Tibial nerve (tissue), 4 donors: ENCODE data around the gene EFCAB8. TPM values are rescaled to one million over a fixed set of nuclear protein-coding genes. Genes with fewer than 3 reads are reported as not detected.

Experiments
- DNase-seq, 2 donors: peaks; one replicate each; pipeline ENCODE4 v3.0.0-alpha.2; 2019; ENCODE audit warnings: low spot score in 2 of 2
- H3K27ac ChIP-seq, 4 donors: fragments of 200-600 bp; sonication (generic) in 3 of 4; one replicate each; pipeline ENCODE4 v1.5.1; 2017 to 2019; ENCODE audit warnings: mild to moderate bottlenecking in 1 of 4
- H3K27me3 ChIP-seq, 2 donors: fragments of 200-600 bp; sonication (generic) in 1 of 2; one replicate each; pipeline versions ENCODE4 v1.5.1 to v1.6.0; 2017 to 2019
- H3K36me3 ChIP-seq, 3 donors: fragments of 200-600 bp; sonication (generic); one replicate each; pipeline ENCODE4 v1.5.1; 2018 to 2019
- H3K4me1 ChIP-seq, 4 donors: fragments of 200-600 bp; sonication (generic) in 3 of 4; one replicate each; pipeline ENCODE4 v1.5.1; 2017 to 2019
- H3K4me3 ChIP-seq, 4 donors: fragments of 200-600 bp; sonication (generic) in 3 of 4; one replicate each; pipeline ENCODE4 v1.5.1; 2017 to 2019; ENCODE audit warnings: mild to moderate bottlenecking in 1 of 4, moderate library complexity in 1 of 4
- H3K9me3 ChIP-seq, 4 donors: fragments of 200-600 bp; sonication (generic) in 3 of 4; one replicate each; pipeline ENCODE4 v1.5.1; 2017 to 2019
- EP300 ChIP-seq, 2 donors: sonication (generic); formaldehyde crosslinking; IDR thresholded peaks; one replicate each; pipeline ENCODE4 v1.6.1; 2017; ENCODE audit warnings: antibody characterized with exemption in 2 of 2, mild to moderate bottlenecking in 1 of 2
- POLR2A ChIP-seq, 2 donors: fragments of 450-650 bp; IDR thresholded peaks; one replicate each; pipeline ENCODE4 v1.6.1; 2017; ENCODE audit warnings: antibody characterized with exemption in 2 of 2, mild to moderate bottlenecking in 2 of 2, moderate library complexity in 2 of 2
- WGBS, 2 donors: methylation state at CpG; one replicate each; pipeline ENCODE4 v1.1.5; 2018; 5-methylcytosine and 5-hydroxymethylcytosine counted together
- total RNA-seq, 4 donors: library from RNA; depleted of rRNA; stranded (reverse); fragments of >200 nt; gene quantifications; one replicate each; pipeline ENCODE4 v1.1.0, GENCODE V29; 2016
- TF ChIP-seq, protein P1 (sequence below), 5 experiments: fragments of 200-600 bp in 3 of 5; fragments of 450-650 bp in 2 of 5; sonication (generic) in 3 of 5; IDR thresholded peaks; one replicate each; pipeline ENCODE4 v1.5.1; 2016 to 2019; ENCODE audit warnings: antibody characterized with exemption in 5 of 5, mild to moderate bottlenecking in 3 of 5, moderate library complexity in 2 of 5

The EFCAB8 gene
- total RNA-seq, 4 donors from 2014 or later: 0.30 to 0.87 TPM; not detected in 2

DNA sequence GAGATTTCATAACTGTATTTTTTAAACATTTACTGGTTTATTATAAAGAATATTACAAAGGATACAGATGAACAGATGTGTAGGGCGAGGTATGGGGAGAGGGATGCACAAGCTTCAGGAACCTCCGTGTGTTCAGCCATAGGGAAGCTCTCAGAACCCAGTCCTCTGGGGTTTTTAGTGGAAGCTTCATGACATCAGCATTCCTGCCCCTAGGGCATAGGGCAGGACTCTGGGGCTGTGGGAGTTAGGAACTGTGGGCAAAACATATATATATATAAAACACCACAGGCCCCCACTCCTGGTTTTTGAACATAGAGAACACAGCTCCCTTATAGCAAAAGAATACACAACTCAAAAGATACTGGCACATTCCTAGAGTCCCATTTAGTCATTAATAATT is 21.9 kb downstream of the EFCAB8 start:
- Histone ChIP-seq H3K9me3 (no peaks in the 10 kb centered on the region), H3K4me1 (no peaks in the 10 kb centered on the region), H3K27ac (no peak overlapping the region), H3K27me3 (no peaks in the 10 kb centered on the region), H3K4me3 (no peak overlapping the region), H3K36me3 (no peaks in the 10 kb centered on the region)
- DNase-seq: no peak
- TF ChIP-seq, protein P1, sequence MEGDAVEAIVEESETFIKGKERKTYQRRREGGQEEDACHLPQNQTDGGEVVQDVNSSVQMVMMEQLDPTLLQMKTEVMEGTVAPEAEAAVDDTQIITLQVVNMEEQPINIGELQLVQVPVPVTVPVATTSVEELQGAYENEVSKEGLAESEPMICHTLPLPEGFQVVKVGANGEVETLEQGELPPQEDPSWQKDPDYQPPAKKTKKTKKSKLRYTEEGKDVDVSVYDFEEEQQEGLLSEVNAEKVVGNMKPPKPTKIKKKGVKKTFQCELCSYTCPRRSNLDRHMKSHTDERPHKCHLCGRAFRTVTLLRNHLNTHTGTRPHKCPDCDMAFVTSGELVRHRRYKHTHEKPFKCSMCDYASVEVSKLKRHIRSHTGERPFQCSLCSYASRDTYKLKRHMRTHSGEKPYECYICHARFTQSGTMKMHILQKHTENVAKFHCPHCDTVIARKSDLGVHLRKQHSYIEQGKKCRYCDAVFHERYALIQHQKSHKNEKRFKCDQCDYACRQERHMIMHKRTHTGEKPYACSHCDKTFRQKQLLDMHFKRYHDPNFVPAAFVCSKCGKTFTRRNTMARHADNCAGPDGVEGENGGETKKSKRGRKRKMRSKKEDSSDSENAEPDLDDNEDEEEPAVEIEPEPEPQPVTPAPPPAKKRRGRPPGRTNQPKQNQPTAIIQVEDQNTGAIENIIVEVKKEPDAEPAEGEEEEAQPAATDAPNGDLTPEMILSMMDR (IDR thresholded peaks at IDR 0.05): no peak
- TF ChIP-seq EP300 (IDR thresholded peaks at IDR 0.05) (no peak), POLR2A (IDR thresholded peaks at IDR 0.05) (no peak)
- WGBS, 2 donors: 72 to 77% methylated on average over 2 of the region's 2 CpGs

DNA sequence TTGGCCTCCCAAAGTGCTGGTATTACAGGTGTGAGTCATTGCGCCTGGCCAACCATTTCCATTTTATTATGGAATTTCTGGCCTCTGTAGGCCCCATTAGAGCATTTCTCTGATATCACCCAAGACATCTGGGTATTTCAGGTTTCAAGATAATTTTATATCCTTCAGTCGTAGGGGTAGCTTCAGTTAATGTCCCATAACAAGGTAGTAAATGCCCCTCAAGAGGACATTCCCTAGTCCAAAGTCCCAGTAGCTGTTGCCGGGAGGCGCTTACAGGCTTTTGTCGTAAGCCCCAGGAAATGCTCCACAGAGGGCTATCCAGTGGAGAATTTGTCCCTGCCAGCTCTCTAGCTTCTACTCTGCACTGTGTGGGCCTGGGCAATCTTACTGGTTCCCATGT is 24.4 kb downstream of the EFCAB8 start:
- no peak overlapping the region for H3K4me3 ChIP-seq
- WGBS, 2 donors: 70 to 87% methylated on average over 5 of the region's 5 CpGs

DNA sequence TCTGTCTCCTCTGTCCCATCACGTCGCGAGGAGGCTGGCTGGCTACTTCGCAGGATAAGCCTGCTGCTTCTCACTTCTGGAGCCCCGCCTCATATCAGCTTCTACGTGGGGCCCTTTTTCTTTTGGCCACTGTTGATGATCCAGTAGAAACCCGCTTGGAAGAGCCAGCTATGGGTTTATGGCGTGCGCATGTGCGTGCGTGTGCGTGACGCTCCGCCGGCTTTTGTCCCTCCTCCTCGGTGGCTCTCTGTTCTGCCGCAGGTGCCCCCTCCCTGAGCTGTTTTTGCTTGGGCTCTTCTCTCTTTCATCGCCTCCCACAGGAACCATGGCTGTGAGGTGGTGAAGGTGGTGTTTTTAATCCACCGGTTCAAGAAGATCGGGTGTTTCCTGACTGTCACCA is 26.5 kb downstream of the EFCAB8 start:
- no peaks in the 10 kb centered on the region for H3K4me1 ChIP-seq
- no peaks in the 10 kb centered on the region for H3K27me3 ChIP-seq
- H3K4me3 ChIP-seq: no peak overlapping the region
- H3K36me3 ChIP-seq: no peaks in the 10 kb centered on the region
- TF ChIP-seq EP300 (IDR thresholded peaks at IDR 0.05): no peak
- TF ChIP-seq, protein P1 (IDR thresholded peaks at IDR 0.05): no peak
- no peak overlapping the region for H3K27ac ChIP-seq
- no peaks in the 10 kb centered on the region for H3K9me3 ChIP-seq
- no peak for DNase-seq
- WGBS, 2 donors: 85 to 86% methylated on average over 20 of the region's 20 CpGs

More for the DNA sequence above, 24.4 kb downstream of the EFCAB8 start:
- TF ChIP-seq POLR2A (IDR thresholded peaks at IDR 0.05): no peak
- TF ChIP-seq, protein P1 (IDR thresholded peaks at IDR 0.05): no peak
- TF ChIP-seq EP300 (IDR thresholded peaks at IDR 0.05): no peak
- Histone ChIP-seq H3K36me3 (no peaks in the 10 kb centered on the region), H3K27ac (no peak overlapping the region), H3K27me3 (no peaks in the 10 kb centered on the region), H3K9me3 (no peaks in the 10 kb centered on the region), H3K4me1 (no peaks in the 10 kb centered on the region)
- no peak for DNase-seq

GRCh38 chr20:32885952-32886351 is 27.2 kb downstream of the EFCAB8 start:
- no peaks in the 10 kb centered on the region for H3K4me1 ChIP-seq
- H3K27me3 ChIP-seq: no peaks in the 10 kb centered on the region
- no peaks in the 10 kb centered on the region for H3K36me3 ChIP-seq
- WGBS, 2 donors: 92 to 94% methylated on average over 4 of the region's 4 CpGs
- H3K4me3 ChIP-seq: no peak overlapping the region
- H3K27ac ChIP-seq: no peak overlapping the region
- H3K9me3 ChIP-seq: no peaks in the 10 kb centered on the region
- TF ChIP-seq POLR2A (IDR thresholded peaks at IDR 0.05) (no peak), EP300 (IDR thresholded peaks at IDR 0.05) (no peak)
- TF ChIP-seq, protein P1 (IDR thresholded peaks at IDR 0.05): no peak
- no peak for DNase-seq

DNA sequence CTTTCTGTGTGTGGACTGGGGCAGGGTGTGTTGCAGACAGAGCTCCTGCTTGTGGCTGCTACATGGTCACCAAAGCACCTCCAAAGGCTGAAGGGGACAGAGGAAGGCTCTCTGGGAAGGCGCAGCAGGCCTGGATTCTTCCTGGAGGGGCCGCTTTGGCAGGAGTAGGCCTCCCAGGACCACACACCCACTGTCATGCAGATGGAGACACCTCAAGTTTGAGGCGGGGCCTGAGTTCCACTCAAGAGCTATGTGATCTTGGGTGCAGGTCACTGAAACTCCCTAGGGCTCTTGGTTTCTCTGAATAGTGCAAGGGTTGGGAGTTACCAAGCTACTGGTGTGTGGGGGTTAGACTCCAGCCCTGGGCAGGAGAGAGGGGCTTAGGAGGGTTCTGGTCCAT is 27.9 kb downstream of the EFCAB8 start:
- H3K4me1 ChIP-seq: no peaks in the 10 kb centered on the region
- no peak for DNase-seq
- H3K4me3 ChIP-seq: no peak overlapping the region
- no peaks in the 10 kb centered on the region for H3K36me3 ChIP-seq
- H3K9me3 ChIP-seq: no peaks in the 10 kb centered on the region
- H3K27ac ChIP-seq: no peak overlapping the region
- no peaks in the 10 kb centered on the region for H3K27me3 ChIP-seq
- 80% methylated on average over 1 of the region's 3 CpGs; no CpG with 5 or more reads in 1 of the 2 donors for WGBS, 2 donors
- TF ChIP-seq EP300 (IDR thresholded peaks at IDR 0.05) (no peak), POLR2A (IDR thresholded peaks at IDR 0.05) (no peak)
- TF ChIP-seq, protein P1 (IDR thresholded peaks at IDR 0.05): no peak
